AG04450 (cell line): ENCODE results near the gene GLP2R. TPM values are rescaled to one million over a fixed set of nuclear protein-coding genes. Genes with fewer than 3 reads are reported as not detected.

ENCODE experiments used
- CTCF ChIA-PET: fragments of 300-600, 350-600 bp; formaldehyde crosslinking; extraction: SDS; loops from one replicate; lab custom pipeline; 2022; ENCODE audit warnings: antibody characterized with exemption, inconsistent platforms; lab: Charles Lee
- POLR2A ChIA-PET: fragments of 350-600 bp; formaldehyde crosslinking; extraction: SDS; loops from one replicate; lab custom pipeline; 2021; ENCODE audit warnings: antibody characterized with exemption, inconsistent platforms; lab: Yijun Ruan, JAX
- DNase-seq: peaks from one replicate; pipeline ENCODE4 v3.0.0-alpha.2; 2011; ENCODE audit warnings: low read depth, low spot score
- H3K27ac ChIP-seq: one replicate; pipeline ENCODE4 v1.5.1; 2012; ENCODE audit warnings: low read depth, low read length, control low read depth
- H3K27me3 ChIP-seq: one replicate; pipeline ENCODE4 v1.6.0; 2012; ENCODE audit warnings: low read length; ENCODE audit not compliant: control insufficient read depth, insufficient read depth
- H3K4me3 ChIP-seq: 2 replicates; pipeline ENCODE4 v1.5.1; 2011; ENCODE audit warnings: mild to moderate bottlenecking, low read depth, low read length, control low read depth
- H3K9me3 ChIP-seq: 2 replicates; pipeline ENCODE4 v1.5.1; 2012; ENCODE audit warnings: low read length; ENCODE audit not compliant: control insufficient read depth, insufficient read depth
- polyA plus RNA-seq: library from polyadenylated mRNA; depleted of rRNA; stranded (reverse); fragments of >200 nt; gene quantifications from 2 replicates; pipeline ENCODE4 v1.2.3, GENCODE V29; 2011
- TF ChIP-seq, protein P1 (sequence below): IDR thresholded peaks from 2 replicates; pipeline ENCODE4 v1.5.1; 2011; ENCODE audit warnings: low read depth, low read length, control low read depth, inconsistent platforms

Gene GLP2R
- polyA plus RNA-seq, 1 experiment = 0.63 TPM

- TF ChIP-seq, protein P1, sequence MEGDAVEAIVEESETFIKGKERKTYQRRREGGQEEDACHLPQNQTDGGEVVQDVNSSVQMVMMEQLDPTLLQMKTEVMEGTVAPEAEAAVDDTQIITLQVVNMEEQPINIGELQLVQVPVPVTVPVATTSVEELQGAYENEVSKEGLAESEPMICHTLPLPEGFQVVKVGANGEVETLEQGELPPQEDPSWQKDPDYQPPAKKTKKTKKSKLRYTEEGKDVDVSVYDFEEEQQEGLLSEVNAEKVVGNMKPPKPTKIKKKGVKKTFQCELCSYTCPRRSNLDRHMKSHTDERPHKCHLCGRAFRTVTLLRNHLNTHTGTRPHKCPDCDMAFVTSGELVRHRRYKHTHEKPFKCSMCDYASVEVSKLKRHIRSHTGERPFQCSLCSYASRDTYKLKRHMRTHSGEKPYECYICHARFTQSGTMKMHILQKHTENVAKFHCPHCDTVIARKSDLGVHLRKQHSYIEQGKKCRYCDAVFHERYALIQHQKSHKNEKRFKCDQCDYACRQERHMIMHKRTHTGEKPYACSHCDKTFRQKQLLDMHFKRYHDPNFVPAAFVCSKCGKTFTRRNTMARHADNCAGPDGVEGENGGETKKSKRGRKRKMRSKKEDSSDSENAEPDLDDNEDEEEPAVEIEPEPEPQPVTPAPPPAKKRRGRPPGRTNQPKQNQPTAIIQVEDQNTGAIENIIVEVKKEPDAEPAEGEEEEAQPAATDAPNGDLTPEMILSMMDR = peak; percentile 21; the same call in 1 of the 2 replicates
- no peak overlapping the region for H3K27ac ChIP-seq
- POLR2A ChIA-PET = no interaction called here
- no peaks in the 10 kb centered on the region for H3K27me3 ChIP-seq
- H3K4me3 ChIP-seq = no peak overlapping the region
- no peak for DNase-seq
- CTCF ChIA-PET = interaction anchor here (0.9 to 1.3 kb wide), 2 partner anchors 24 to 162 kb away, joined by 3 read pairs; no protein-coding TSS in a partner anchor
- peaks cover 46% of the 10 kb centered on the region for H3K9me3 ChIP-seq
These were observed 64.4 kb downstream of the GLP2R start for GRCh38 chr17:9890124-9890523.

GRCh38 chr17:9893411-9894012 is 67.8 kb downstream of the GLP2R start:
- Histone ChIP-seq H3K27ac (no peak overlapping the region), H3K9me3 (peaks cover 50% of the 10 kb centered on the region), H3K4me3 (no peak overlapping the region), H3K27me3 (no peaks in the 10 kb centered on the region)
- POLR2A ChIA-PET = no interaction called here
- CTCF ChIA-PET = no interaction called here
- DNase-seq = no peak
- TF ChIP-seq, protein P1 = no peak

GRCh38 chr17:9894231-9894630 is 68.5 kb downstream of the GLP2R start:
- DNase-seq = no peak
- ChIA-PET CTCF (no interaction called here), POLR2A (no interaction called here)
- H3K27ac ChIP-seq = no peak overlapping the region
- TF ChIP-seq, protein P1 = no peak
- no peaks in the 10 kb centered on the region for H3K27me3 ChIP-seq
- H3K9me3 ChIP-seq = peaks cover 56% of the 10 kb centered on the region
- no peak overlapping the region for H3K4me3 ChIP-seq

GRCh38 chr17:9895923-9896322 is 70.2 kb downstream of the GLP2R start:
- POLR2A ChIA-PET = no interaction called here

DNA sequence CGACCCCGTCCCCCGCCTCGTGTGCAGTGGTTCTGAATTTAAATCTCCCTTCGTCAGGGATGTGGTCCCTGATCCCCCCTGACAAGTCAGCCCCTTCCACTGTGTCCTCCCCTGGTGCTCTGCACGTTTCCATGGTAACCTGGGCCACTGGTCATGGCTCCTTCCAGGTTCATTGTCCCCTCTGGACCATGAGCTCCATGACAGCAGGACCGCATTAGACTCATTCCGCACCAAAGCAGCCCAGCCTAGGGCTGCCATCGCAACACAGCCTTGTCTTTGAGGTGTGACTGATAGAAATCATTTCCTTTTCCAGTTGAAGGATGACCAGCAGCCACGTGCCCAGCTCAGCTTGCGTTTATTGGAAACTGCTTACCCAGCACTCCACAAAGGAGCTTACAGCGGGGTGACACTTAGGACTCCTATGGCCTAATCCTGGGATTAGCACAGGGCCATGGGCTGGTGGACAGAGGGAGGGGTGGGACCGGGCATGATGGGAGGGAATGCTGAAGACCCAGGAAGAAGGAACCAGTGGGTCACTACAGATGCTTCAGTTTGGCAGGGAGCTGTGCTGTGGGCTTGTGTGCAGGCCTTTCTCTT is 71.7 kb downstream of the GLP2R start:
- Histone ChIP-seq H3K4me3 (no peak overlapping the region), H3K27me3 (no peaks in the 10 kb centered on the region), H3K9me3 (peaks cover 45% of the 10 kb centered on the region), H3K27ac (no peak overlapping the region)
- no peak for DNase-seq
- ChIA-PET CTCF (interaction anchor here (0.8 kb wide), 1 partner anchor 30 kb away, joined by 4 read pairs; no protein-coding TSS in a partner anchor), POLR2A (no interaction called here)
- TF ChIP-seq, protein P1 = no peak

More at GRCh38 chr17:9895923-9896322, 70.2 kb downstream of the GLP2R start:
- CTCF ChIA-PET = no interaction called here
- Histone ChIP-seq H3K27me3 (no peaks in the 10 kb centered on the region), H3K4me3 (no peak overlapping the region), H3K9me3 (peaks cover 48% of the 10 kb centered on the region), H3K27ac (no peak overlapping the region)
- TF ChIP-seq, protein P1 = no peak
- DNase-seq = no peak
